Upper lobe of right lung (tissue), 1 donor: Measurements from ENCODE around the gene PIK3AP1. TPM values are rescaled to one million over a fixed set of nuclear protein-coding genes. Genes with fewer than 3 reads are reported as not detected.
A peak's percentile ranks its signal among the peaks of the same experiment; 100 is the strongest.
"Not testable (repeated sequence)": the region's sequence is repeated elsewhere in the genome, so short reads cannot be mapped to it uniquely, and the experiment has no call there.

Source experiments
- ATAC-seq: fragments of 200-7000 bp; cut with Tn5 transposase; one replicate; pipeline ENCODE4 v1.9.1; 2020; ENCODE audit warnings: mild to moderate bottlenecking, moderate library complexity
- DNase-seq: peaks from one replicate; pipeline ENCODE4 v3.0.0-alpha.2; 2020
- H3K27ac ChIP-seq: fragments of 200-600 bp; one replicate; pipeline ENCODE4 v1.8.0; 2022
- H3K27me3 ChIP-seq: fragments of 200-600 bp; one replicate; pipeline ENCODE4 v1.8.0; 2022; ENCODE audit warnings: mild to moderate bottlenecking
- H3K36me3 ChIP-seq: fragments of 200-600 bp; one replicate; pipeline ENCODE4 v1.8.0; 2022
- H3K4me1 ChIP-seq: fragments of 200-600 bp; one replicate; pipeline ENCODE4 v1.8.0; 2022
- H3K4me3 ChIP-seq: fragments of 200-600 bp; one replicate; pipeline ENCODE4 v1.8.0; 2022; ENCODE audit warnings: mild to moderate bottlenecking
- H3K9me3 ChIP-seq: fragments of 200-600 bp; one replicate; pipeline ENCODE4 v1.8.0; 2022
- intact Hi-C: fragments of 100-400 bp; cut with DNase I; formaldehyde crosslinking; loops from one replicate; pipeline ENCODE4 v1.11.0; 2022
- total RNA-seq: library from RNA; stranded (reverse); fragmentation: NEBNext Ultra II Directional; extraction: Animal tissue kit (Norgen Biotek cat#: 25700); gene quantifications from one replicate; pipeline ENCODE4 v1.2.1, GENCODE V29; 2021
- TF ChIP-seq, protein P1 (sequence below): fragments of 200-600 bp; IDR thresholded peaks from one replicate; pipeline ENCODE4 v1.8.0; 2022; ENCODE audit warnings: antibody characterized with exemption
- donor health status: DM: no; HTN: yes; CAD: no; lungs with severe emphysema.

PIK3AP1 gene
- total RNA-seq, 1 donor from 2014 or later: 65.2 TPM

DNA sequence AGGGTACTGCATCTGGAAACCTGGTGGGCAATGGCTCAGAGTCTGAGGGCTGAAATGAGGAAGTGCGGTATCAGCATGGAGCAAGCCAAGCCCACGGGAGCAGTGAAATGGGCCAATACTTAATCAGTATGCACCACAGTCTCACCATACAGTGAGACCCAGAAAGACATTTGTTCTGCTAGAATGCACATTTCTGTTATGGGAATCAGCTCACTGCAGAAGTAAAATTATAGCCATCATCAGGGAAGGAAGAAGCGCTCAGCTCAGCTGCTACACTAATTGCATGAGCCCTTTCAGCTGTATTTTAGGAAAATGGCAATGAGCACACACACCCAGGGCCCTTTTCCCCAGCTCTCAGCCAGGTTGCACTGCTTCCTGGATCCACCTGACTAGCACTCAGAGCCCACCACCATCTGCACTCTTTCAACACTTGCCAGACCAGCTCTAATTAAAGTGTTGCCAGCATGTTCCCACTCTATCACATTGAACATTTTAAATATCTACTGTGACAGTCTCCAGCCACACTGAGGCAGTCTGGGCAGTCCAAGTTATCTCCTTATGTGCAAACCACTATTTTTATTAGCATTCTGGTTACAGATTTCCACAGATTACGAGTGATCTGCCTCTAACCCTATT lies 44.2 kb upstream of the PIK3AP1 start:
- peak; percentile 61 for ATAC-seq
- no peak overlapping the region for H3K4me3 ChIP-seq
- H3K4me1 ChIP-seq: peaks cover 3% of the 10 kb centered on the region
- H3K36me3 ChIP-seq: no peaks in the 10 kb centered on the region
- TF ChIP-seq, protein P1, sequence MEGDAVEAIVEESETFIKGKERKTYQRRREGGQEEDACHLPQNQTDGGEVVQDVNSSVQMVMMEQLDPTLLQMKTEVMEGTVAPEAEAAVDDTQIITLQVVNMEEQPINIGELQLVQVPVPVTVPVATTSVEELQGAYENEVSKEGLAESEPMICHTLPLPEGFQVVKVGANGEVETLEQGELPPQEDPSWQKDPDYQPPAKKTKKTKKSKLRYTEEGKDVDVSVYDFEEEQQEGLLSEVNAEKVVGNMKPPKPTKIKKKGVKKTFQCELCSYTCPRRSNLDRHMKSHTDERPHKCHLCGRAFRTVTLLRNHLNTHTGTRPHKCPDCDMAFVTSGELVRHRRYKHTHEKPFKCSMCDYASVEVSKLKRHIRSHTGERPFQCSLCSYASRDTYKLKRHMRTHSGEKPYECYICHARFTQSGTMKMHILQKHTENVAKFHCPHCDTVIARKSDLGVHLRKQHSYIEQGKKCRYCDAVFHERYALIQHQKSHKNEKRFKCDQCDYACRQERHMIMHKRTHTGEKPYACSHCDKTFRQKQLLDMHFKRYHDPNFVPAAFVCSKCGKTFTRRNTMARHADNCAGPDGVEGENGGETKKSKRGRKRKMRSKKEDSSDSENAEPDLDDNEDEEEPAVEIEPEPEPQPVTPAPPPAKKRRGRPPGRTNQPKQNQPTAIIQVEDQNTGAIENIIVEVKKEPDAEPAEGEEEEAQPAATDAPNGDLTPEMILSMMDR: no peak
- H3K27me3 ChIP-seq: no peaks in the 10 kb centered on the region
- no peak for DNase-seq
- intact Hi-C loops: no loop called here
- H3K27ac ChIP-seq: no peak overlapping the region
- no peaks in the 10 kb centered on the region for H3K9me3 ChIP-seq

DNA sequence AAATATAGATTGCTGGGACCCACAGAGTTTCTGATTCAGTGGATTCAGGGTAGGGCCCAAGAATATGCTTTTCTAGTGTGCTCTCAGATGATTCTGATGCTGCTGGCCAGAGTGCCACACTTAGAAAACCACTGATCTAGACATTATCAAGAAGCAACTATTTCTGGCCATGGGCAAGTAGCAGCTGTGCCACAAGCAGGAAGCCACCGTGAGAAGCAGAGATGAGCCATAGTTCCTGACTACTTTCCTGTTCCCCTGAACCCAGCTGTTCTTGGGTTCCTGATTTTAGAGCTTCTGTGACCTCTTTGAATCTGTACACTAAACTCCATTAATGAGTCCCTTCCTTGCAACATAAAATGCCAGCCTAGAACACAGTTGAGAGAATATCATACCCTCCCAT lies 38.1 kb upstream of the PIK3AP1 start:
- H3K36me3 ChIP-seq: no peaks in the 10 kb centered on the region
- H3K4me3 ChIP-seq: no peak overlapping the region
- TF ChIP-seq, protein P1: no peak
- no peak for DNase-seq
- ATAC-seq: peak; percentile 62
- H3K4me1 ChIP-seq: no peaks in the 10 kb centered on the region
- no peaks in the 10 kb centered on the region for H3K9me3 ChIP-seq
- H3K27ac ChIP-seq: no peak overlapping the region
- intact Hi-C loops: no loop called here
- no peaks in the 10 kb centered on the region for H3K27me3 ChIP-seq

DNA sequence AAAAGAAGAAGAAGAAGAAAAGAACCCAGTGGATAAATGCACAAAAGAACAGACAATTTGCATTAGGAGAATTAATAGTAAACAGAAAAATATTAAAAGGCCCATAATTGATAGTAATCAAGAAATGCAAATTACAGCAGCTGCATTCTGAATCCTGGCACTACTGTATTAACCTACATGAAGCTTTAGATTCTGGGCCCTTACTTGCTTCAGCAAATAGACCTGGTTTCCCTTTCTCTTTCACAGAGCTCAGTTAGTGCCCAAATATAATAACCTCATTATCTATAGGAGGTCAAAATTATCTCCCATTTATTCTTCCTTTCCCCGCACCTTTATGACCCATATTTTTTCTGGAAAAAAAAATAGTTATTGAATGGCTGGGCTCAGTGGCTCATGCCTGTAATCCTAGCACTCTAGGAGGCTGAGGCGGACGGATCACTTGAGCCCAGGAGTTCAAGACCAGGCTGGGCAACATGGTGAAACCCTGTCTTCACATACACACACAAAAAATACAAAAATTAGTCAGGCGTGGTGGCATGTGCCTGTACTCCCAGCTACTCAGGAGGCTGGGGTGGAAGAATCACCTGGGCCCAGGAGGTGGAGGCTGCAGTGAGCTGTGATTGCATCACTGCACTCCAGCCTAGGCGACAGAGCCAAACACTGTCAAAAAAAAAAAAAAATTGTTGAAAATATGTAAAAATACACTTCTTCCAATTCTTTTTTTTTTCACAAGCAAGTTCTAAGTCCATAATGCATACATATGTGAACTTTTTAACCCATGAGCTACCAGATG lies 36.0 kb upstream of the PIK3AP1 start:
- no peaks in the 10 kb centered on the region for H3K4me1 ChIP-seq
- intact Hi-C loops: no loop called here
- TF ChIP-seq, protein P1: no peak
- ATAC-seq: no peak
- no peak for DNase-seq
- H3K9me3 ChIP-seq: no peaks in the 10 kb centered on the region
- no peaks in the 10 kb centered on the region for H3K27me3 ChIP-seq
- H3K4me3 ChIP-seq: no peak overlapping the region
- no peak overlapping the region for H3K27ac ChIP-seq
- no peaks in the 10 kb centered on the region for H3K36me3 ChIP-seq

DNA sequence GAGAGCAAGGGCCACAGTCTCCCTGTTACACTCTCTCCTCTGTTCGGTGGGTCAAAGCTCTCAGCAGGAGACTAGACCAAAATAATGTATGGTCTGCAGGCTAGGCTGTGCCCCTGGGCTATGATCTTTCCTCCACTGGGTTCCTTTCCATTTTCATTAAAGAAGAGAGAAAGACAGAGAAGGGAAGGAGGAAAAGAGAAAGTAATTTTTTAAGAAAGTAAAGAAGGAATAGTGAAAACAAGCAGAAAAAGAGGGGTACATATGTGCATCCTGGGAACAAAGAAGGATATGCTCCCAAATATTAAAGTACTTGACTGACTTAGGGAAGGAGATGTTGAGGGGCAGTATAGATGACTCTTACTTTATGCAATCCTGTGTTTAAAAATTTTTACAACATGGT lies 33.6 kb upstream of the PIK3AP1 start:
- no peaks in the 10 kb centered on the region for H3K4me1 ChIP-seq
- no peaks in the 10 kb centered on the region for H3K36me3 ChIP-seq
- ATAC-seq (no peak), DNase-seq (no peak)
- intact Hi-C loops: no loop called here
- H3K27ac ChIP-seq: no peak overlapping the region
- H3K9me3 ChIP-seq: no peaks in the 10 kb centered on the region
- TF ChIP-seq, protein P1: no peak
- no peak overlapping the region for H3K4me3 ChIP-seq
- no peaks in the 10 kb centered on the region for H3K27me3 ChIP-seq

DNA sequence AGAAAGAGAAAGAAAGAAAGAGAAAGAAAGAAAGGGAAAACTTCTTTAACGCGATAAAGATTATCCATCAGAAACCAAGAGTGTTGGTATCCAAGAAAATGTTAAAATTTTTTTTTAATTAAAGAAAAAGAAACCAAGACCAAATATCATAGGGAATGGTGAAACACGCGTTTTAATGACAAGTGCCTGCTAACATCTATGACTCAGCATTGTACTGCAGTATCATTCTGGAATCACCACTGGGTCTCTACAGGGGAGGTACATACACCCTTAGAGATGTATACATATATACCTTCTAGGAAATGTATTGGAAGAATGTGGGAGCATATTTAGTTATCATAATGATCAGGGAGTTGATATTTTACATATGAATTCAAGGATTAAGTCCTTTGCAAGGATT lies 32.1 kb upstream of the PIK3AP1 start:
- ATAC-seq: no peak
- H3K9me3 ChIP-seq: no peaks in the 10 kb centered on the region
- no peaks in the 10 kb centered on the region for H3K4me1 ChIP-seq
- H3K27ac ChIP-seq: no peak overlapping the region
- H3K4me3 ChIP-seq: no peak overlapping the region
- no peaks in the 10 kb centered on the region for H3K36me3 ChIP-seq
- no peak for DNase-seq
- TF ChIP-seq, protein P1: no peak
- no peaks in the 10 kb centered on the region for H3K27me3 ChIP-seq
- intact Hi-C loops: no loop called here

DNA sequence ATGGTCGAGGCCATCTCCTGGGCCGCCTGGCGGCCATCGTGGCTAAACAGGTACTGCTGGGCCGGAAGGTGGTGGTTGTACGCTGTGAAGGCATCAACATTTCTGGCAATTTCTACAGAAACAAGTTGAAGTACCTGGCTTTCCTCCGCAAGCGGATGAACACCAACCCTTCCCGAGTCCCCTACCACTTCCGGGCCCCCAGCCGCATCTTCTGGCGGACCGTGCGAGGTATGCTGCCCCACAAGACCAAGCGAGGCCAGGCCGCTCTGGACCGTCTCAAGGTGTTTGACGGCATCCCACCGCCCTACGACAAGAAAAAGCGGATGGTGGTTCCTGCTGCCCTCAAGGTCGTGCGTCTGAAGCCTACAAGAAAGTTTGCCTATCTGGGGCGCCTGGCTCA lies 30.0 kb upstream of the PIK3AP1 start:
- H3K36me3 ChIP-seq, H3K4me1 ChIP-seq, H3K4me3 ChIP-seq, intact Hi-C loops, H3K27ac ChIP-seq, H3K27me3 ChIP-seq, H3K9me3 ChIP-seq, ATAC-seq, DNase-seq: not testable (repeated sequence)
